Fibroblast of peridontal ligament (primary cell): Measurements from ENCODE around the gene FAM174C.

Source experiments
- DNase-seq: peaks from one replicate; pipeline ENCODE4 v3.0.0-alpha.2; 2010; ENCODE audit errors: extremely low read depth

The FAM174C gene

DNA sequence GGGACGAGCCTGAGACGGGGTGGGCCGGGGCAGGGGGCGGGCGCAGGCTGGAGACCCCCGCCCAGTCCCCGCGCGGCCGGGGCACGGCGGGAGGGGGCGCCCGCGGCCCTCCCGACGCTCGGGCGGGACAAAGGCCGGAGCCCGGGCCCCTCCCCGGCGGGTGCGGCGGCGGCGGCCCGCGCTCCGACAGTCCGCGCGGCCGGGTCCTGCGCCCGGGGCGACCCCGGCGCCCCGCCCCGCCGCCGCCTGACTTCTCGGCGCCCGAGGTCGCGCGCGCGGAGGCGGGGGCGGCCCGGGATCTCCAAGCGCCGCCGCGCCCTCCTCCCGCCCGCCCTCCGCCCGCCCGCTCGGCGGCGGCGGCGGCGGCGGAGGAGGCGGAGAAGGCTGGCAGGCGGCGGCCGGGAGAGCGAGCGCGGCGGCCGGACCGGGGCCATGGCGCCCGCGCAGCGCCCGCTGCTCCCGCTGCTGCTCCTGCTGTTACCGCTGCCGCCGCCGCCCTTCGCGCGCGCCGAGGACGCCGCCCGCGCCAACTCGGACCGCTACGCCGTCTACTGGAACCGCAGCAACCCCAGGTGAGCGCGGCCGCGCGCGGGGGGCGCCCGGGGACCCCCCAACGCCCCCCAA is 10.5 kb downstream of the FAM174C start, which contains the start of gene EFNA2:
EFNA2 (plus strand) TSS at position 137 of the 624 bp plus-strand sequence; CDS start at position 433, 296 bp downstream.
- no peak for DNase-seq

DNA sequence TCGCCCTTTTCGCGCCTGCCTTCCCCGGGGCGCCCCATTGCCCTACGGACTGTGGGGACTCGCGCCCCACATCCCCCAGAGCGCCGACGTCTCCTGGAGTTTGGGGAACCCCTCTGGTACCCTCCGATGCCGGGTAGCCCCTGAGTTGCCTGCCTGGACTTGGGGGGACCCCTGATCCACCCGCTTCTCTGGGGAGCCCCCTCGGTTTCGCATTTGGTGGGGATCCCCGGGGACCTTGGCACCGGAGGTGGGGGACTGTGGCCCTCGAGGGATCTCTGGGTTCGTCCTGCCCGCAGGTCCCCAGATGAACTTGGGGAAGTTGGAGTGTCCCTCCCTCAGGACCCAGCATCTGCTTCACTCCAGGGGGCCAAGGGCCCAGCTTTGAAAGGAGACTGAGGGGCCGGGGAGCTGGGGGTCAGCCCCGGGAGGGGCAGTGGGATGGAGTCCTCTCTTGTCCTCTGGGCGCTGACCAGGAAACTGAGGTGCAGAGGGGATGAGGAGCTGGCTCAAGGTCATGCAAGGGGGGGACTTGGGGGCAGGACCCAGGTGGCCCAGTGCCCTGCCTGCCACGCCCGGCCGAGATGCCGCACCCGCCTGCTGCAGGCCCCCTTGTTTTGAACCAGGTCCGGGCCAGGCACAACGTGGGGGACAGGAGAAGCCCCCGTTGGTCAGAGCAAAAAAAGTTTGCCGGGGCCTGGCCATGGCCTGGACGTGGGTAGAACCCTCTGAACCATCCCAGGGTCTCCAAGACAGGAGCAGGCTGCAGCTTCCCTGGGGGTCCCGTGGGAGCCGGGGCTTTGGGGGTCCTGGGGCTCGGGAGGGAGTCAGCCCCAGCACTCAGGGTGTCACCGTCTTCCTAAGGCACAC is 11.4 kb downstream of the FAM174C start:
- DNase-seq: no peak

DNA sequence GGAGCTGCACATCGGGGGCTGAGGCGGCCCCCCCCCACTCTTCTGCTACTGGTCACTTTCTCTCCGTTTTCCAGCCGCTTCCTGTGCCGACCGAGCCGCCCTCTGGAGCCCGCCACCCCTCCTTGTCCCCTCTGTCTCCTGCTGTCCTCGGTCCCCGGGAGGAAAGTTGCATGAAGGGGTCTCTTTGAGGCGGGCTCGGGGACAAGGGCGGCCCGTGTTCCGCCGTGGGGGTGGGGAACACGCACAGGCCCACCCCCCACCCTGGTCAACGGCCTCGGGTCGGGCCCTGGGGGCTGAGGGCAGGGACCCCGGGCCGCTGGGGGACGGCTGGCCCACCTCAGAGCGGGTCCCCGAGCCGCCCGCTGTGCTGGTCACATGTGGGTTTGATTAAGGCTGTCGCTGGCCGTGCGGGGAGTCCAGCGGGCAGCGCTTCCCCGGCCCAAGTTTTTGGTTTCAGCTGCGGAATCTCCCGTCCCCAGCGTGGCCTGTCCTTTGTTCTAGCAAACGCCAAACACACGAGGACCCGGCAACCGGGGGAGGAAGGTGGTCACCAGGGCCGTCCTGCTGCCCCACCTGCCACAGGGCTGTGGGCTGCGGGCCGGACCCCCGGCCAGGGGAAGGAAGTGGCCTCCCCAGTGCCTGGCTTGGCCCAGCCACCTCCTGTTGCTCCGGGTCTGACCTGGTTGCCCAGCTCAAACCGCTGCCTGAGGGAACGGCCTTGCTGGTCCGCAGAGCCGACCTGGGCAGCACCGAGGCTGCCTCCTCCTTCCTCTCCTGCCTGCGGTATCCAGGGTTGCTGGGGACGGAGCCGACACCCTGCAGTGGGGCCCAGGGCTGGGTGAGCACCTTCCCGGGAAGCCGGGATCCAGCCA is 12.3 kb downstream of the FAM174C start:
- DNase-seq: no peak

DNA sequence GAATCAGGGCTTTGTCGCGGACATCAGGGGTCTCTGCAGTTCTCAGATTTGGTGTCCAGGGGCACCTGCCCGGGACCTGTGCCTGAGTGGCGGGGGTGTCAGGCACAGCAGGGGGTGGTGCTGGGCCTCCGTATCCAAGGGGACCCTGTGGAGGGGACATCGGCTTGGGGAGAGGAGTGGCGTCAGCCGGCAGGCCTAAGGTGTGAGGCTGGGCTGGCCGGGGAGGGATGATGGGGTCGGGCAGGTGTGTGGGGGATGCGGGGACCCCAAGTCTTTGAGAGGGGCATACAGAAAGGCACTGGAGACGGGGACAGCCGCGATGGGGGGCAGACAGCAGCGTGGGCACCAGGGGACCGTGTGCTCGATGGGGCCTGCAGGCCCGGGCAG is 12.9 kb downstream of the FAM174C start:
- no peak for DNase-seq

DNA sequence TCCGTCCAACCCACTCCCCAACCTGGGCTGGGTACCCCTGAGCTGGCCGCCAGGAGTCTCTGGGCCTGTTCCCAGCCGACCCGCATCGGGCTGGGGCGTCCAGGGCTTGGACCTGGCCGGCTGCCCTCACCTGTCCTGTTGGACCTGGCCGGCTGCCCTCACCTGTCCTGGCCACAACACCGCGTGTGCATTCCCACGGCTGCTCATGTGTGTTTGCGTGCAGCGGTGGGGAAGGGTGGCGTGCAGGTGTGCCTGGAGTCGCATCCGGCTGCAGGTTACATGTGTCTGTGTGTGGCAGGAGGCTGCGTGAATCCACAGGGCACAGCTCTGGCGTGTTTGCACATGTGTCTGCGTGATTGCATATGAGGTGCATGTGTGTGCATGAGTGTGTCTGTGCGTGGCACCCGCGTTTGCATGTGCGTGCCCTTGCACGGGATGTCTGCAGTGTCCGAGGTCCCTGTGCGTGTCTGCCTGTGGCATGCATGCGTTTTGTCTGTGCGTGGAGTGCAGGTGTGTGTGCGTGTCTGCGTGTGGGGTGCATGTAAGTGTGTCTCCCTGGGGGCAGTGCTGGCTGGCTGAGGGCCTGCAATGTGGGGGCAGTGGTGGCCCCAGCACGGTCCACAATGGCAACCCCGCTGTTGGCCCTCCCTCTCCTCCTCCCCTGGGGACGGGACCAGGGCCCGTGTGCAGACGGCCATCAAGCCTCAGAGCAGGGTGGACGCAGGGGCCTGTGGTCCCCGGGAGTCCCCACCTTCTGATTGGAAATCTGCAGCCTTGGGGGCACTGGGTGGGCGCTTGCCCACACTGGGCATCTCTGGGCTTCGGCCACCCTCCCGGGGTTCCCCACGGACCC is 13.7 kb downstream of the FAM174C start:
- DNase-seq: no peak

DNA sequence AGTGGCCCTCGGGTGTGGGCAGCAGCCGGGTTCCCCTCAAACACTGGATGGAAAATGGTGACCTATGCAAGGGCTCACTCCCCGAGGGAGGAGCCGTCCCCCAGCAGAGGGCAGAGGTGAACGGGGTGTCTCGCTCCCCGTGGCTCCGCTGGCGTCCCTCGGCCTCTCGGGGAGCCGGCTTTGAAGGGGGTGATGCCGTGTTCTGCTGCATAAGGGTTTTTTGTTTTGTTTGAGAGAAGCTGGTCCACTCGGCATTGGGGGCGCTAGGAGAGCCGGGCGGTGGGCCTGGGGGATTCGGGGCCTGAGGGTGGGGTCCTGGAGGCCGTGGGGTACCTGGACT is 14.3 kb downstream of the FAM174C start:
- no peak for DNase-seq

DNA sequence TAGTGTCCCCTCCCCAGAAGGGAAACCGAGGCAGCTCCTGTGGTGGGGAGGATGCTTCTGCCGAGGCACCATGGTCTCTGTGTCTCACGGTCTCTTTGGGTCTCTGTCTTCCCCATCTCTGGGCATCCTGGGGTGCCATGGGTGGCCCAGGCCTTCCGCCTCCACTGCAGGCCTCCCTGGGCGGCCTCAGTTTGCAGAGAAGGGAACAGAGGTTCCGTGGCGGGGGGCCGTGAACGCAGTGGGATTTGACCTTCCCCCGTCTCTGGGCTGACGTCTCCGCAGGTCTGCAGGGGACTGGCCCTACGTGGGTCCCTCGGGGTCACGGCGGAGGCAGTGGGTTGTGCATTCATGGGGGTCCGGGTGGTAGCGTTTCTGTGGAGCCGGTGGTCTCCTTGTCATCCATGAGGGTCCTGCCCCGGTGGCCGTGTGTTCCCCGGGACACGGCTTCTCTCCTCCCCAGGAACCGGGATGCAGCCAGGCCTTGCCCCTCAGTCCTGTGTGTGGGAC is 14.9 kb downstream of the FAM174C start:
- DNase-seq: no peak

DNA sequence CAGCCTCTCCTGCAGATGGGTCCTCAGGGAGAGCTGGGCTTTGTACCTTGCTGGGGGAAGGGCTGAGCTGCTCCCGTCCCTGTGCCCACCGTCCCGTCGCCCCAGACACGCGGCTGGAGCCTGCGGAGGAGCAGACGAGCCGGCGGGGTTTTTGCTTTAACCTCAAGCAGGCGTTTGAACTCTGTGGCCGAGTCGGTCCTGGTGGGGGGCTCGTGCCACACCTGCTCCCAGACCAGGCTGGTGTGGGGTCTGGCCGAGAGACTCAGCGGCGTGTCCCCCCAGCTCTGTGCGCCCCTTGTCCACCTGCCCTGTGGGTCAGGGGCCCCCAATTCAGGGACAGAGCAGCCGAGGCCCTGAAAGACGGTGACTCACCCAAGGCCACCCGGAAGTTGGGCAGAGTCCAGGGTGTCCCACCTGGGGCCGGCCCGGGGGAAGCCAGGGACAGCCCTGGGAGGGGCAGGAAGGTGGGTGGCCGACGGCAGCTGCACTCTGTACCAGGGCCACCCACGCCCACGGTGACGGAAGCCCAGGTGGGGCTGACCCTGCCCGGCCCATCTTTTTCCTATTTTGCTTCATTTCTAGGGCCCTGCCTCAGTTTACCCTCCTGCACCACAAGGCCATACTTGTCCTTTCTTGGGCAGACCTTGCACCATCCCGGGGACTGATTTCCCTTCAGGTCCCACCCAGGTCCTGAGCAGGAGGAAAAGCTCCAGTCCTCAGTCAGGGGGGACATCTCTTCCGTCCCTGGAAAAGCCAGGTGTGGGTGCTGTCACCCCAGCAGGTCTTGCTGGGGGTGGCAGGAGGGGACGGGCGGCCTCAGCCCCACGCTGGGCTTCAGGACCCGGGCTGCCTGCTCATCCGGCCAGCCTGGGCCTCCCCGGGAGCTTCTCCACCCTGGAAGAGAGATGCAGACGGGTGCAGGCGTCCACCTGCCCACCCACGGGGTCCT is 15.6 kb downstream of the FAM174C start:
- DNase-seq: no peak

DNA sequence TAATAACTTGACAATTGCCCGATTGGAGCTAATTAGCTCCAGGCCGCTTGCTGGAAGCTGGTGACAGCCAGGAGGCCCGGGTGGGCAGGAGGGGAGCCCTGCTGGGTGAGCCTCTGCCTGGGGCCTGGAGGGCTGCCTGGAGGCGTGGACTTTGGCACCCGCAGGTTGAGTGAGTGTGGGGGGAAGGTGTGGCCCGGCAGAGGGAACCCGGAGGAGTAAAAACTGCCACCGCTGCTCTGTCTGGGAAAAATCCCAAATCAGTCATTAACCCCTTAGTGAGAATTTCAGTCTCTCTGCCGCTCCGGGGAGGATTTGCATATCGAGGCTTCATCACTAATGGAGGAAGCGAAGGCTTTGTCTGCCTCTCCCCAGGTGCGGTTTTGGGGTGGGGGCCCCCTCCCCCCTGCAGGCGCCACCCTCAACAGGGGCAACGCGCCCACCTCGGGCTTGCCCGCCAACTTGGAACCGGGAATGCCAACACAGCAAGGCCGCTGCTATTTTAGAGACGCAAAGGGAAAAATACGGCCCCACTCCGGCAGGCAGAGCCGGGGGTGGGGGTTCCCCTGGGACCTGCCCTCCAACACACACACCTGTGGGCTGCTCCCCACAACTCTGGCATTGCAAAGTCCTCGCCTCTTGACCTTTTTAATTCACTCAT is 16.6 kb downstream of the FAM174C start:
- no peak for DNase-seq

DNA sequence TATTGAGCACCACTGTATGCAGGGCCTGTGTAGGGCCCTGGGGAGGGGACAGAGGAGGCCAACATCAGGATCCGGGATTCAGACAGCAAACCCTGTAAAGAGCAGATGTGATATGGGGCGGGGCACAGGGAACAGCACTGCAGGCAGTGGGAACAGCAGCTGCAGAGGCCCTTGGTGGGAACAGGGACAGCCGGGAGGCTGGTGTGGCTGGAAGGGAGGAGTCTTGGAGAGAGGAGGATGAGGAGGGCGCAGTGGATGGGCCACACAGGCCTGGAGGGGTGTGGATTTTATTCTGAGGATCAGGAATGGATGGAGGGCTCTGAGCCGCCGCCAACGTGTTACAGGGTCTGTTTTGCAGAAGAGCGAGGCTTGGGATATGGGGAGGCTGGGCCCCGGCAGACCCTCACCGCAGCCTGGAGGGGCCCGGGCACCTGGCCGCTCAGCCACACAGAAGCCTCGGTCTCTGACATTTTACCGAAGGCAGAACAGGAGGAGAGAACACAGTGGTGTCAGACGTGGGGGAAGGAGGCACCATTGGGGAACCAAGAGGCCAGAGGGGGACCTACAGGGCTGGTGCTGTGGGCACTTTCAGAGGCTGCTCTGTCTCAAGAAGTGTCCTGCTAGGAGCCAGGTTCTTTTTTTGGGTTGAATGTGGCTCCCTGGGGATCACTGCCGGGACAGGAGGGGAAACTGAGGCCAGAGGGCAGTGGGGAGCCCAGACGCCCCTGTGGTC is 17.3 kb downstream of the FAM174C start:
- DNase-seq: no peak

DNA sequence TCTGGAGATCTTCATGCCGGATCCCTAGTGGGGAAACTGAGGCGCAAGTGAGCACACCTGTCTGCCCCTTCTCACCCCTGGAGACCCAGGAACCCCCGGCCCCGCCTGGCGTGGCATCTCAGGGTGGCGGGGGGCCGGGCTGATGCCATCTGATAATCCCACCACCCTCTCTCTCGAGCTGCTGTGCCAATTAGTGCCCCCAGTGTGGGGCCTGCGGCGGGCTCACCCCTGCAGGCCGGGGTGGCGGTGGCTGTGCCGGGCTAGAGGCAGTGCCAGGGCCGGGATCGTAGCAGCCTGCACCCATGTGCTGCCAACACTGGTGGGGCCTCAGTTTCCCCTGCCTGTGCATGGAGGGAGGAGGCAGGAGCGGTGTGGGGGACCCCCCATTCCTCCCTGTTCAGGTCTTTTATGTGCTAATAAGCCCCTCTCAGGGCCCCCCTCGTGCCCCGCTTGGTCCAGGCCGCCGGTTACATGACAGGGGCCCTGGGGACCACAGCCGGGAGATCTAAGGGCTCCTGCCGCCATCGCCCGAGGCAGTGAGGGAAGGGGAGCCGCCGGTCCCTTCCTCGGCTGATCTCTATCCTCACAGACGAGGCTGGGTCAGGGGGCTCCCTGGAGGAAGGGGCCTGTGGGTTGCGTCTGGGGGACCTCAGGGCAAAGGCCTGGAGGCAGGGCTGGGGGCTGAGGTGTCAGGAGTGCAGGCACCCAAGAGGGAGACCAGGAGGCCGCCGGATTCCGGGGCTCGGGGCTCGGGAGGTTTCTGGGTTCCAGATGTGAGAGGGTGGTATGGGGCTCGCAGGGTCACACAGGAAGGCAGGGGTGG is 18.7 kb downstream of the FAM174C start:
- DNase-seq: no peak

DNA sequence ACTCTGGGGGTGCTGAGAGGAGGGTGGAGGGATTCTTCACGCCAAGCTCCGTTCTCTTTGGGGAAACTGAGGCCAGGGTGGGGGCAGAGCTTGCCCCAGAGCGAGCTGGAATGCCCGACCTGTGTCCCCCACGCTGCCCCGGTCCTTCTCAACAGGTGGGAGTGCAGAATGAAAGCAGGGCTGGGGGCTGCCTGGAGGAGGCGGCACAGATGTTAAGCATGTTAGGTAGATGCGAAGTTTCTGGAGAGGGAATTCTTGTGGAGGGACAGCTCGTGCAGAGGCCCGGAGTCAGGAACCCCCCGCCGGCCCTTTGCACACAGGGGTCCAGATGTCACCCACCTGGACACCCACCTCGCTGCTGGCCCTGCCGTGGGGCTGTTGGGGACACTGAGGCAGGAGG is 19.4 kb downstream of the FAM174C start:
- DNase-seq: no peak

DNA sequence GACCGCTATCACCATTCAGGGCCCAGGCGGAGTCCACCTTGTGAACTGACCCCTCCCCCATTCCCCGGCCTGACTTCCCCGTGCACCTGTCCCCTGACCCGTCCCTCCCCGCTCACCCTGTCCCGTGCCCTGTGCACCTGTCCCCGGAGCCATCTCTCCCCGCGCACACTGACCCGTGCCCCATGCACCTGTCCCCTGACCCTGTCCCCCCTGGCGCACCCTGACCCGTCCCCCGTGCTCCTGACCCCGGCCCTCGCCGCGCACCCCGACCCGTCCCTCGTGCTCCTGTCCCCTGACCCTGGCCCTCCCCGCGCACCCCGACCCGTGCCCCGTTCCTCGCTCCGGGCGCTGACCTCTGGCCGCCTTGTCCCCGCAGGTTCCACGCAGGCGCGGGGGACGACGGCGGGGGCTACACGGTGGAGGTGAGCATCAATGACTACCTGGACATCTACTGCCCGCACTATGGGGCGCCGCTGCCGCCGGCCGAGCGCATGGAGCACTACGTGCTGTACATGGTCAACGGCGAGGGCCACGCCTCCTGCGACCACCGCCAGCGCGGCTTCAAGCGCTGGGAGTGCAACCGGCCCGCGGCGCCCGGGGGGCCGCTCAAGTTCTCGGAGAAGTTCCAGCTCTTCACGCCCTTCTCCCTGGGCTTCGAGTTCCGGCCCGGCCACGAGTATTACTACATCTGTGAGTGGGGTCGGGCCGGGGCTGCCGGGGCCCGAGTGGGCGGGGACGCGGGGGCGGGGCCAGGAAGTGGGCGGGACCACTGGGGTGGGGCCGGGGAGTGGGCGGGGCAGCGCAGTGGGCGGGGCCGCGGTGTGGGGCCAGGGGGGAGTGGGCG is 20.1 kb downstream of the FAM174C start:
- DNase-seq: no peak

DNA sequence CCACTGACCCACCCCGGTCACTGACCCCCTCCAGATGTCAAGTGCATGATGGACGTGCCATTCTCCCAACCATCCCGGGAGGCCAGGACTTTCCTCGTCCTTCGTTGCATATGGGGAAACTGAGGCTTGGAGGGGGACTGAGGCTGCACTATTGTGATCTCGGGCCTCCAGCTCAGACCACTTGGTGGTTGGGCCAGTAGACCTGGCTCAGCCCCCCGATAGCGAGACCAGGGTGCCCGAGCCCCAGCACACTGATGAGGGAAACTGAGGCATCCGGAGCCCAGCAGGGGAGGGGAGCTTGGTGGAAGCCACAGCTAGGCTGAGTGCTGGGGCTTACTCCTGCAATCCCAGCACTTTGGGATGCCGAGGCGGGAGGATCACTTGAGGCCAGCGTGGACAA is 20.7 kb downstream of the FAM174C start:
- no peak for DNase-seq

DNA sequence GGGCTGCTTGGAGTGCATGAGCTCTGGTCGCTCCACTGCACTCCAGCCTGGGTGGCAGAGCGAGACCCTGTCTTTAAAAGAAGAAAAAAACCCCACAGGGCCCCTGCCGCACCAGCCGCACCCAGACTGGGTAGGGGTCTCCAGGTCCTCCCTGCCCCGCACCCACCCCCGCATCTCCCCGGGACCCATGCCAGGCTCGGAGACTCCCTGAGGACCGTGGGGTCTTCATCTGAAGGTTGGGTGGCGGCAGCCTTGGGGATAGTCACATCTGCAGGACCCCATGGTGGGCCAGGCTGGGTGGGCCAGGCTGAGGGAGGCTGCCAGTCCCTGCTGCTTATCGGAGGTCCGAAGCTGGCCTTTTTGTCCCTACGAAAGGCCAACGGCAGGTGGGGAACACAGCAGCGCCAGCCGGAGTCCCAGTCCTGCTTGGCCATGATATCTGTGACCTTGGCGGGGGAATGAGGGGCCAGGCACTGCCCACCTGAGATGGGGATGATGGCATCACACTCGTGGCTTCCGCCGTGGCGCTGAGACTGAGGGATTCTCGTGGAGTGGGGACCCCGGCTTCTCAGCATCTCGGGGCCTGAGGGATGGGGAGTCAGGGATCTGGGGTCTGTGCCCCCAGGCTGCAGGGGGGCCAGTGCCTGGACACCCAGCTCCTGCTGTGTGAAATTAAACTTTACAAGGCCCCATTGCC is 21.4 kb downstream of the FAM174C start:
- no peak for DNase-seq

DNA sequence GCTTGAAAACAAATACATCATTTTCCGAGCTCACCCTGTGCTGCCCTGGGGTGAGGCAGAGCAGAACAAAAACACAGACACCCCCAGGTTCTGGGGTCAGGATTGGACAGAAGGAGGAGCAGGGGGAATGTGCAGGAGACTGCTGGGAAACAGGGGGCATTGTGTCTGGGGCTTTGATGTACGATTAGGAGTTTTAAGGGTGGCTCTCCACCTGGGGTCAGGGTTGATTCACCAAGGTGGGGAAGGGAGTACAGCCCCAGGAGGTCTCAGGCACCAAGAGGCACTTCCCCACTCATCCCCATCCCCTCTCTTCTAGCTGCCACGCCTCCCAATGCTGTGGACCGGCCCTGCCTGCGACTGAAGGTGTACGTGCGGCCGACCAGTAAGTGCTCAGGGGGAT is 22.9 kb downstream of the FAM174C start:
- DNase-seq: no peak

DNA sequence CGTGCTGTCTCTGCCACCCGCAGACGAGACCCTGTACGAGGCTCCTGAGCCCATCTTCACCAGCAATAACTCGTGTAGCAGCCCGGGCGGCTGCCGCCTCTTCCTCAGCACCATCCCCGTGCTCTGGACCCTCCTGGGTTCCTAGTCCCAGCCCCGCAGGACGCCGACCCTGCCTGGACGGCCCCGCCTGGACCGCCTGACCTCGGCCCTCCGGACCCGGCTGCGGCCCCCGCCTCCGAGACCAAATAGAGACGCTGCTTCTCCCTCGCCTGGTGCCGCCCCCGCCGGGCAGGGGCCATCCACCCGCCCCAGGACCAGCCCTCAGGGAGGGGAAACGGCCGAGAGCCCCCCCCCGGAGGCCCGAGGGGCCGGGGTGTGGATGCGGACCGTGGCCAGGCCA is 24.5 kb downstream of the FAM174C start:
- no peak for DNase-seq
